Endodermal cell (in vitro differentiated cells): ENCODE data around the gene AIP. TPM values are rescaled to one million over a fixed set of nuclear protein-coding genes. Genes with fewer than 3 reads are reported as not detected.

Experiments used
- DNase-seq: peaks from one replicate; pipeline ENCODE4 v3.0.0-alpha.2; 2017
- H3K27ac ChIP-seq: 2 replicates; pipeline ENCODE4 v1.5.1; 2013; ENCODE audit warnings: mild to moderate bottlenecking, low read depth, low read length, moderate library complexity
- H3K27me3 ChIP-seq: 2 replicates; pipeline ENCODE4 v1.6.1; 2013; ENCODE audit warnings: mild to moderate bottlenecking, low read length, moderate library complexity; ENCODE audit not compliant: insufficient read depth, control insufficient read depth, poor library complexity, severe bottlenecking
- H3K36me3 ChIP-seq: 2 replicates; pipeline ENCODE4 v1.7.0; 2013; ENCODE audit warnings: mild to moderate bottlenecking, low read length, moderate library complexity; ENCODE audit not compliant: control insufficient read depth, insufficient read depth
- H3K4me1 ChIP-seq: one replicate; pipeline ENCODE4 v1.7.0; 2013; ENCODE audit warnings: low read length; ENCODE audit not compliant: control insufficient read depth, insufficient read depth
- H3K4me3 ChIP-seq: 2 replicates; pipeline ENCODE4 v1.5.1; 2013; ENCODE audit warnings: mild to moderate bottlenecking, low read length, moderate library complexity
- H3K9ac ChIP-seq: 2 replicates; pipeline ENCODE4 v1.6.1; 2013; ENCODE audit warnings: mild to moderate bottlenecking, low read length, moderate library complexity; ENCODE audit not compliant: poor library complexity, severe bottlenecking; ENCODE audit errors: extremely low read depth
- H3K9me3 ChIP-seq: 2 replicates; pipeline ENCODE4 v1.6.1; 2013; ENCODE audit warnings: mild to moderate bottlenecking, low read length, moderate library complexity; ENCODE audit not compliant: control insufficient read depth
- H3K27ac Mint-ChIP-seq: 2 replicates; pipeline ENCODE4 v1.8.0; 2020; ENCODE audit warnings: mixed read lengths
- H3K27me3 Mint-ChIP-seq: 2 replicates; pipeline ENCODE4 v1.8.0; 2021; ENCODE audit warnings: mild to moderate bottlenecking, mixed read lengths; ENCODE audit not compliant: insufficient read depth
- H3K36me3 Mint-ChIP-seq: 2 replicates; pipeline ENCODE4 v1.8.0; 2020; ENCODE audit warnings: low read depth, mixed read lengths
- H3K4me1 Mint-ChIP-seq: 2 replicates; pipeline ENCODE4 v1.8.0; 2020; ENCODE audit warnings: mixed read lengths
- H3K4me3 Mint-ChIP-seq: 2 replicates; pipeline ENCODE4 v1.8.0; 2020; ENCODE audit warnings: mild to moderate bottlenecking, moderate library complexity, mixed read lengths
- H3K9me3 Mint-ChIP-seq: 2 replicates; pipeline ENCODE4 v1.8.0; 2020; ENCODE audit warnings: mild to moderate bottlenecking, mixed read lengths
- CTCF ChIP-seq: fragments of 200-600 bp; sonication (generic); conservative IDR thresholded peaks from 2 replicates; pipeline ENCODE4 v1.5.0; 2021; ENCODE audit warnings: antibody characterized with exemption, mild to moderate bottlenecking
- WGBS, 2 experiments: methylation state at CpG; one replicate each; pipeline versions ENCODE4 v1.1.5 to v1.1.7; 2013; ENCODE audit warnings: missing lambda C conversion rate in 2 of 2, mixed read lengths in 1 of 2; ENCODE audit not compliant: insufficient coverage in 1 of 2, insufficient read length in 1 of 2; 5-methylcytosine and 5-hydroxymethylcytosine counted together
- total RNA-seq, 2 donors: library from RNA; stranded (reverse); fragmentation: NEBNext Ultra II Directional in 1 of 2; extraction: Animal tissue kit (Norgen Biotek cat#: 25700) in 1 of 2; gene quantifications; 2 replicates in 1 of 2; 3 replicates in 1 of 2; pipeline ENCODE4 v1.2.1, GENCODE V29; 2021

AIP gene
- total RNA-seq, 2 donors from 2014 or later = 27.6 to 33.8 TPM

- no peaks in the 10 kb centered on the region for H3K27me3 Mint-ChIP-seq
- no peak overlapping the region for H3K4me3 Mint-ChIP-seq
- H3K27ac Mint-ChIP-seq = no peak overlapping the region
- no peak overlapping the region for H3K9ac ChIP-seq
- 94 to 95% methylated on average over 18 to 41 of the region's 41 CpGs for WGBS, 2 experiments
- no peak for TF ChIP-seq CTCF
- no peaks in the 10 kb centered on the region for H3K9me3 ChIP-seq
- no peak for DNase-seq
- H3K27ac ChIP-seq = no peak overlapping the region
- no peaks in the 10 kb centered on the region for H3K9me3 Mint-ChIP-seq
- H3K4me3 ChIP-seq = no peak overlapping the region
- no peaks in the 10 kb centered on the region for H3K4me1 ChIP-seq
- H3K36me3 Mint-ChIP-seq = peaks cover 31% of the 10 kb centered on the region
- H3K27me3 ChIP-seq = no peaks in the 10 kb centered on the region
- H3K4me1 Mint-ChIP-seq = peaks cover 3% of the 10 kb centered on the region
- H3K36me3 ChIP-seq = peaks cover 36% of the 10 kb centered on the region
Observed at GRCh38 chr11:67438158-67438902, 44.5 kb upstream of the AIP start.

GRCh38 chr11:67439321-67440228, 43.3 kb upstream of the AIP start:
- 94 to 96% methylated on average over 24 to 31 of the region's 31 CpGs for WGBS, 2 experiments
- Histone ChIP-seq H3K4me3 (no peak overlapping the region), H3K27me3 (no peaks in the 10 kb centered on the region), H3K36me3 (peaks cover 32% of the 10 kb centered on the region), H3K9ac (no peak overlapping the region), H3K4me1 (no peaks in the 10 kb centered on the region), H3K9me3 (no peaks in the 10 kb centered on the region), H3K27ac (no peak overlapping the region)
- peaks cover 29% of the 10 kb centered on the region for H3K36me3 Mint-ChIP-seq
- peak overlapping the region; percentile 52 for H3K27ac Mint-ChIP-seq
- peak; percentile 81 for DNase-seq
- no peaks in the 10 kb centered on the region for H3K9me3 Mint-ChIP-seq
- H3K4me1 Mint-ChIP-seq = peaks cover 3% of the 10 kb centered on the region
- H3K27me3 Mint-ChIP-seq = no peaks in the 10 kb centered on the region
- H3K4me3 Mint-ChIP-seq = no peak overlapping the region
- TF ChIP-seq CTCF = peak; percentile 61

GRCh38 chr11:67440229-67441097, 42.4 kb upstream of the AIP start:
- Histone ChIP-seq H3K9ac (no peak overlapping the region), H3K4me3 (no peak overlapping the region), H3K9me3 (no peaks in the 10 kb centered on the region), H3K27me3 (no peaks in the 10 kb centered on the region), H3K4me1 (no peaks in the 10 kb centered on the region), H3K27ac (no peak overlapping the region), H3K36me3 (peaks cover 32% of the 10 kb centered on the region)
- H3K27ac Mint-ChIP-seq = no peak overlapping the region
- no peak for DNase-seq
- no peak overlapping the region for H3K4me3 Mint-ChIP-seq
- H3K9me3 Mint-ChIP-seq = no peaks in the 10 kb centered on the region
- H3K36me3 Mint-ChIP-seq = peaks cover 26% of the 10 kb centered on the region
- peaks cover 3% of the 10 kb centered on the region for H3K4me1 Mint-ChIP-seq
- WGBS, 2 experiments = 94 to 95% methylated on average over 5 to 17 of the region's 17 CpGs
- no peaks in the 10 kb centered on the region for H3K27me3 Mint-ChIP-seq
- TF ChIP-seq CTCF = no peak
